H9 (cell line): ENCODE data around the gene RIPPLY3. TPM values are rescaled to one million over a fixed set of nuclear protein-coding genes. Genes with fewer than 3 reads are reported as not detected.
A peak's percentile ranks its signal among the peaks of the same experiment; 100 is the strongest.

Experiments used
- DNase-seq: peaks from one replicate; pipeline ENCODE4 v3.0.0-alpha.2; 2017
- H2AFZ ChIP-seq: one replicate; pipeline ENCODE4 v1.6.1; 2013; ENCODE audit warnings: mild to moderate bottlenecking, low read length, control low read depth, moderate library complexity
- H2AK5ac ChIP-seq: 2 replicates; pipeline ENCODE4 v1.6.1; 2013; ENCODE audit warnings: low read length, control low read depth, mixed read lengths; ENCODE audit not compliant: insufficient read length
- H2BK120ac ChIP-seq: one replicate; pipeline ENCODE4 v1.6.1; 2013; ENCODE audit warnings: low read depth, mild to moderate bottlenecking, low read length, control low read depth, inconsistent platforms; ENCODE audit not compliant: poor library complexity, severe bottlenecking
- H2BK12ac ChIP-seq: 2 replicates; pipeline ENCODE4 v1.6.1; 2013; ENCODE audit warnings: low read length, control low read depth, mixed read lengths, low read depth; ENCODE audit not compliant: insufficient read length
- H2BK15ac ChIP-seq: 2 replicates; pipeline ENCODE4 v1.6.1; 2013; ENCODE audit warnings: low read depth, low read length, control low read depth
- H2BK20ac ChIP-seq: one replicate; pipeline ENCODE4 v1.6.1; 2013; ENCODE audit warnings: low read depth, mild to moderate bottlenecking, low read length, control low read depth, inconsistent platforms; ENCODE audit not compliant: poor library complexity, severe bottlenecking
- H2BK5ac ChIP-seq: 2 replicates; pipeline ENCODE4 v1.6.1; 2013; ENCODE audit warnings: low read length, control low read depth, mixed read lengths; ENCODE audit not compliant: insufficient read length
- H3K14ac ChIP-seq: 2 replicates; pipeline ENCODE4 v1.6.1; 2013; ENCODE audit warnings: low read length, control low read depth; ENCODE audit not compliant: insufficient read depth
- H3K18ac ChIP-seq: 2 replicates; pipeline ENCODE4 v1.6.1; 2013; ENCODE audit warnings: low read depth, mild to moderate bottlenecking, mixed read lengths, low read length, control low read depth; ENCODE audit not compliant: insufficient read length
- H3K23ac ChIP-seq: 2 replicates; pipeline ENCODE4 v1.6.1; 2013; ENCODE audit warnings: low read length, control low read depth, mixed read lengths, low read depth; ENCODE audit not compliant: insufficient read length
- H3K23me2 ChIP-seq: 2 replicates; pipeline ENCODE4 v1.6.1; 2013; ENCODE audit warnings: low read depth, mild to moderate bottlenecking, mixed read lengths, low read length, control low read depth; ENCODE audit not compliant: insufficient read length, poor library complexity, severe bottlenecking
- H3K27ac ChIP-seq: 2 replicates; pipeline ENCODE4 v1.5.1; 2013; ENCODE audit warnings: low read length, control low read depth, mixed read lengths, low read depth; ENCODE audit not compliant: insufficient read length
- H3K27me3 ChIP-seq: 2 replicates; pipeline ENCODE4 v1.6.1; 2013; ENCODE audit warnings: low read length, control low read depth, inconsistent platforms; ENCODE audit not compliant: insufficient read depth
- H3K4ac ChIP-seq: 2 replicates; pipeline ENCODE4 v1.6.1; 2013; ENCODE audit warnings: low read depth, mild to moderate bottlenecking, control low read depth, inconsistent platforms, low read length, moderate library complexity
- H3K4me1 ChIP-seq: 2 replicates; pipeline ENCODE4 v1.6.1; 2013; ENCODE audit warnings: low read length, control low read depth, inconsistent platforms; ENCODE audit not compliant: insufficient read depth
- H3K4me2 ChIP-seq: 2 replicates; pipeline ENCODE4 v1.6.1; 2013; ENCODE audit warnings: low read length, control low read depth, mixed read lengths; ENCODE audit not compliant: insufficient read length, insufficient read depth
- H3K56ac ChIP-seq: 2 replicates; pipeline ENCODE4 v1.6.1; 2013; ENCODE audit warnings: low read depth, mild to moderate bottlenecking, mixed read lengths, low read length, control low read depth; ENCODE audit not compliant: insufficient read length
- H3K79me1 ChIP-seq: 2 replicates; pipeline ENCODE4 v1.6.1; 2013; ENCODE audit warnings: low read depth, mild to moderate bottlenecking, moderate library complexity, low read length, control low read depth, inconsistent platforms; ENCODE audit not compliant: insufficient read depth, poor library complexity, severe bottlenecking
- H3K79me2 ChIP-seq: 2 replicates; pipeline ENCODE4 v1.6.1; 2013; ENCODE audit warnings: low read length, control low read depth, inconsistent platforms; ENCODE audit not compliant: insufficient read depth
- H3K9ac ChIP-seq: 2 replicates; pipeline ENCODE4 v1.6.1; 2013; ENCODE audit warnings: low read length, control low read depth, mixed read lengths; ENCODE audit not compliant: insufficient read length; ENCODE audit errors: extremely low read depth
- H3K9me3 ChIP-seq: one replicate; pipeline ENCODE4 v1.6.1; 2013; ENCODE audit warnings: low read depth, low read length, inconsistent platforms; ENCODE audit not compliant: control insufficient read depth
- H3T11ph ChIP-seq: one replicate; pipeline ENCODE4 v1.6.1; 2013; ENCODE audit warnings: mild to moderate bottlenecking, low read length, control low read depth, inconsistent platforms
- H4K20me1 ChIP-seq: one replicate; pipeline ENCODE4 v1.6.1; 2013; ENCODE audit not compliant: control insufficient read depth, insufficient read length, insufficient read depth
- H4K5ac ChIP-seq: 2 replicates; pipeline ENCODE4 v1.6.1; 2013; ENCODE audit warnings: low read depth, mild to moderate bottlenecking, mixed read lengths, low read length, control low read depth; ENCODE audit not compliant: insufficient read length
- H4K8ac ChIP-seq: replicated peaks from 2 replicates; pipeline ENCODE4 v1.6.1; 2013; ENCODE audit warnings: low read length, control low read depth, mixed read lengths, low read depth; ENCODE audit not compliant: insufficient read length
- H4K91ac ChIP-seq: 2 replicates; pipeline ENCODE4 v1.6.1; 2013; ENCODE audit warnings: low read depth, mild to moderate bottlenecking, moderate library complexity, mixed read lengths, low read length, control low read depth; ENCODE audit not compliant: insufficient read length
- H3K27ac Mint-ChIP-seq, 3 experiments: 2 replicates in 2 of 3; 3 replicates in 1 of 3; pipeline ENCODE4 v1.8.0; 2020 to 2021; ENCODE audit warnings: mixed read lengths in 3 of 3, mild to moderate bottlenecking in 1 of 3, moderate library complexity in 1 of 3
- H3K27me3 Mint-ChIP-seq: 2 replicates; pipeline ENCODE4 v1.8.0; 2021; ENCODE audit warnings: low read depth, mild to moderate bottlenecking, moderate library complexity, mixed read lengths
- H3K36me3 Mint-ChIP-seq, 3 experiments: 2 replicates in 2 of 3; 3 replicates in 1 of 3; pipeline ENCODE4 v1.8.0; 2020 to 2021; ENCODE audit warnings: low read depth in 3 of 3, mixed read lengths in 3 of 3; ENCODE audit not compliant: insufficient read depth in 1 of 3
- H3K4me1 Mint-ChIP-seq, 2 experiments: 2 replicates each; pipeline ENCODE4 v1.8.0; 2020; ENCODE audit warnings: mixed read lengths in 2 of 2
- H3K4me3 Mint-ChIP-seq, 2 experiments: 2 replicates in 1 of 2; 3 replicates in 1 of 2; pipeline ENCODE4 v1.8.0; 2020 to 2021; ENCODE audit warnings: mild to moderate bottlenecking in 2 of 2, mixed read lengths in 2 of 2, moderate library complexity in 1 of 2
- H3K9me3 Mint-ChIP-seq, 2 experiments: 2 replicates in 1 of 2; 3 replicates in 1 of 2; pipeline ENCODE4 v1.8.0; 2020; ENCODE audit warnings: mild to moderate bottlenecking in 2 of 2, mixed read lengths in 2 of 2, moderate library complexity in 1 of 2
- CTCF ChIP-seq: fragments of 200-600 bp; sonication (generic); conservative IDR thresholded peaks from 3 replicates; pipeline ENCODE4 v1.8.0; 2021; ENCODE audit warnings: antibody characterized with exemption, mild to moderate bottlenecking
- WGBS: extraction: QIAGEN DNeasy Blood & Tissue Kit; methylation state at CpG from one replicate; pipeline ENCODE4 v1.1.7; 2013; ENCODE audit warnings: missing lambda C conversion rate, low lambda C conversion rate, mixed read lengths; ENCODE audit not compliant: insufficient read length; ENCODE audit errors: extremely low coverage; 5-methylcytosine and 5-hydroxymethylcytosine counted together
- total RNA-seq: library from RNA; stranded (reverse); gene quantifications from 2 replicates; pipeline ENCODE4 v1.2.1, GENCODE V29; 2021

Gene RIPPLY3
- total RNA-seq, 1 experiment from 2014 or later: 1.9 TPM

- Histone ChIP-seq H3K9me3 (no peaks in the 10 kb centered on the region), H4K5ac (no peak overlapping the region)
- H3K4me3 Mint-ChIP-seq: no peak overlapping the region
Observed at GRCh38 chr21:36992671-36993070, 13.8 kb upstream of the RIPPLY3 start.

More at GRCh38 chr21:36992671-36993070, 13.8 kb upstream of the RIPPLY3 start:
- no CpG with 5 or more reads among the region's 7 CpGs for WGBS
- Histone ChIP-seq H3K27ac (no peak overlapping the region), H3K79me1 (no peaks in the 10 kb centered on the region), H3T11ph (no peak overlapping the region), H2AK5ac (no peak overlapping the region), H4K8ac (no peak overlapping the region), H4K20me1 (no peaks in the 10 kb centered on the region), H3K23me2 (peaks cover 8% of the 10 kb centered on the region), H3K18ac (no peak overlapping the region), H2BK5ac (no peak overlapping the region), H4K91ac (no peak overlapping the region), H3K14ac (no peak overlapping the region), H3K4me1 (no peaks in the 10 kb centered on the region; the same call in 1 of the 2 replicates), H2BK20ac (no peak overlapping the region), H2BK120ac (no peak overlapping the region), H3K4me2 (no peak overlapping the region), H2BK15ac (no peak overlapping the region), H3K79me2 (no peaks in the 10 kb centered on the region), H2AFZ (no peak overlapping the region), H3K4ac (no peak overlapping the region), H3K56ac (no peak overlapping the region), H2BK12ac (no peak overlapping the region), H3K23ac (no peak overlapping the region), H3K27me3 (no peaks in the 10 kb centered on the region), H3K9ac (no peak overlapping the region)
- Mint-ChIP-seq H3K9me3 (peaks cover 0 to 2% of the 10 kb centered on the region in 2 experiments; a peak in 1 of 5 replicates), H3K27ac (no peak overlapping the region), H3K27me3 (peaks cover 22% of the 10 kb centered on the region), H3K36me3 (no peaks in the 10 kb centered on the region), H3K4me1 (peaks cover 15 to 30% of the 10 kb centered on the region in 2 experiments)
- DNase-seq: peak; percentile 69
- TF ChIP-seq CTCF: no peak
